Trophoblast cell (in vitro differentiated cells and primary cell): ENCODE measurements around the gene RBM4.

Experiments
- DNase-seq, 2 donors: peaks; one replicate each; pipeline ENCODE4 v3.0.0-alpha.2; 2016
- H2AFZ ChIP-seq: 2 replicates; pipeline ENCODE4 v1.6.1; 2013; ENCODE audit warnings: low read length, moderate library complexity, mild to moderate bottlenecking; ENCODE audit not compliant: insufficient read depth, poor library complexity
- H2AK5ac ChIP-seq: 2 replicates; pipeline ENCODE4 v1.6.1; 2013; ENCODE audit warnings: mild to moderate bottlenecking, low read length
- H2BK120ac ChIP-seq: 2 replicates; pipeline ENCODE4 v1.6.1; 2013; ENCODE audit warnings: low read length, mild to moderate bottlenecking, moderate library complexity; ENCODE audit not compliant: insufficient read depth, poor library complexity
- H2BK12ac ChIP-seq: 2 replicates; pipeline ENCODE4 v1.6.1; 2013; ENCODE audit warnings: mild to moderate bottlenecking, low read length, moderate library complexity
- H2BK5ac ChIP-seq: 2 replicates; pipeline ENCODE4 v1.6.1; 2013; ENCODE audit warnings: low read length, low read depth, moderate library complexity, mild to moderate bottlenecking; ENCODE audit not compliant: poor library complexity
- H3K14ac ChIP-seq: 2 replicates; pipeline ENCODE4 v1.6.1; 2013; ENCODE audit warnings: mild to moderate bottlenecking, low read length
- H3K18ac ChIP-seq: 2 replicates; pipeline ENCODE4 v1.6.1; 2013; ENCODE audit warnings: mild to moderate bottlenecking, low read length
- H3K23ac ChIP-seq: 2 replicates; pipeline ENCODE4 v1.6.1; 2013; ENCODE audit warnings: low read length
- H3K27ac ChIP-seq: 2 replicates; pipeline ENCODE4 v1.5.1; 2013; ENCODE audit warnings: low read depth, mild to moderate bottlenecking, inconsistent platforms, low read length, moderate library complexity
- H3K27me3 ChIP-seq: 2 replicates; pipeline ENCODE4 v1.6.1; 2013; ENCODE audit warnings: inconsistent platforms, mild to moderate bottlenecking, low read length, moderate library complexity; ENCODE audit not compliant: insufficient read depth
- H3K36me3 ChIP-seq, 2 experiments: 1 replicate in 1 of 2; 2 replicates in 1 of 2; pipeline ENCODE4 v1.6.1; 2013; ENCODE audit warnings: low read length in 2 of 2, mild to moderate bottlenecking in 2 of 2, moderate library complexity in 1 of 2; ENCODE audit not compliant: insufficient read depth in 2 of 2, control insufficient read depth in 1 of 2
- H3K4ac ChIP-seq: 2 replicates; pipeline ENCODE4 v1.6.1; 2013; ENCODE audit warnings: low read depth, mild to moderate bottlenecking, low read length, moderate library complexity
- H3K4me1 ChIP-seq, 2 experiments: 1 replicate in 1 of 2; 2 replicates in 1 of 2; pipeline ENCODE4 v1.6.1; 2013; ENCODE audit warnings: low read length in 2 of 2, mild to moderate bottlenecking in 2 of 2, moderate library complexity in 1 of 2; ENCODE audit not compliant: insufficient read depth in 2 of 2, control insufficient read depth in 1 of 2
- H3K4me2 ChIP-seq: 2 replicates; pipeline ENCODE4 v1.6.1; 2013; ENCODE audit warnings: inconsistent platforms, mild to moderate bottlenecking, low read length, moderate library complexity
- H3K4me3 ChIP-seq: 2 replicates; pipeline ENCODE4 v1.5.1; 2013; ENCODE audit warnings: mild to moderate bottlenecking, low read depth, low read length, inconsistent platforms
- H3K79me1 ChIP-seq: one replicate; pipeline ENCODE4 v1.6.1; 2013; ENCODE audit warnings: low read length
- H3K79me2 ChIP-seq: 2 replicates; pipeline ENCODE4 v1.6.1; 2013; ENCODE audit warnings: low read length, mild to moderate bottlenecking; ENCODE audit not compliant: control insufficient read depth, insufficient read depth, poor library complexity
- H3K9ac ChIP-seq: 2 replicates; pipeline ENCODE4 v1.6.1; 2013; ENCODE audit warnings: mild to moderate bottlenecking, low read length
- H3K9me3 ChIP-seq: 2 replicates; pipeline ENCODE4 v1.6.1; 2013; ENCODE audit warnings: low read depth, mild to moderate bottlenecking, control low read depth, inconsistent platforms, low read length; ENCODE audit not compliant: insufficient read depth
- H4K12ac ChIP-seq: 2 replicates; pipeline ENCODE4 v1.6.1; 2013; ENCODE audit warnings: low read depth, mild to moderate bottlenecking, low read length, moderate library complexity
- H4K8ac ChIP-seq: 2 replicates; pipeline ENCODE4 v1.6.1; 2013; ENCODE audit warnings: low read depth, mild to moderate bottlenecking, low read length, moderate library complexity
- H4K91ac ChIP-seq: one replicate; pipeline ENCODE4 v1.6.1; 2013; ENCODE audit warnings: low read depth, mild to moderate bottlenecking, low read length, moderate library complexity
- WGBS: extraction: QIAGEN DNeasy Blood & Tissue Kit; methylation state at CpG from one replicate; pipeline ENCODE4 v1.1.7; 2013; ENCODE audit warnings: missing lambda C conversion rate; ENCODE audit not compliant: insufficient read length, insufficient coverage; ENCODE audit errors: extremely low coverage; 5-methylcytosine and 5-hydroxymethylcytosine counted together

Gene RBM4

GRCh38 chr11:66685276-66686099, 47.0 kb downstream of the RBM4 start:
- H3K23ac ChIP-seq = no peak overlapping the region
- H3K9ac ChIP-seq = no peak overlapping the region
- peak overlapping the region; percentile 74 for H2BK12ac ChIP-seq
- H3K79me2 ChIP-seq = peaks cover 3% of the 10 kb centered on the region
- peak overlapping the region; percentile 38 for H2BK5ac ChIP-seq
- H3K36me3 ChIP-seq = peaks cover 0 to 13% of the 10 kb centered on the region in 2 experiments
- peak overlapping the region; percentile 16 for H2AK5ac ChIP-seq
- H3K4ac ChIP-seq = peak overlapping the region; percentile 10
- peak; percentile 15 to 43 for DNase-seq
- H4K8ac ChIP-seq = peak overlapping the region; percentile 58
- no peaks in the 10 kb centered on the region for H3K27me3 ChIP-seq
- H4K12ac ChIP-seq = no peak overlapping the region
- peak overlapping the region; percentile 79 for H4K91ac ChIP-seq
- peak overlapping the region; percentile 44 for H2BK120ac ChIP-seq
- H2AFZ ChIP-seq = no peak overlapping the region
- peak overlapping the region; percentile 36 for H3K14ac ChIP-seq
- H3K4me1 ChIP-seq = peaks cover 21 to 24% of the 10 kb centered on the region in 2 experiments
- peaks cover 11% of the 10 kb centered on the region for H3K79me1 ChIP-seq
- no CpG with 5 or more reads among the region's 27 CpGs for WGBS
- H3K18ac ChIP-seq = peak overlapping the region; percentile 52
- peak overlapping the region; percentile 72 for H3K27ac ChIP-seq
- peak overlapping the region; percentile 38 for H3K4me2 ChIP-seq
- H3K9me3 ChIP-seq = no peaks in the 10 kb centered on the region
- no peak overlapping the region for H3K4me3 ChIP-seq

DNA sequence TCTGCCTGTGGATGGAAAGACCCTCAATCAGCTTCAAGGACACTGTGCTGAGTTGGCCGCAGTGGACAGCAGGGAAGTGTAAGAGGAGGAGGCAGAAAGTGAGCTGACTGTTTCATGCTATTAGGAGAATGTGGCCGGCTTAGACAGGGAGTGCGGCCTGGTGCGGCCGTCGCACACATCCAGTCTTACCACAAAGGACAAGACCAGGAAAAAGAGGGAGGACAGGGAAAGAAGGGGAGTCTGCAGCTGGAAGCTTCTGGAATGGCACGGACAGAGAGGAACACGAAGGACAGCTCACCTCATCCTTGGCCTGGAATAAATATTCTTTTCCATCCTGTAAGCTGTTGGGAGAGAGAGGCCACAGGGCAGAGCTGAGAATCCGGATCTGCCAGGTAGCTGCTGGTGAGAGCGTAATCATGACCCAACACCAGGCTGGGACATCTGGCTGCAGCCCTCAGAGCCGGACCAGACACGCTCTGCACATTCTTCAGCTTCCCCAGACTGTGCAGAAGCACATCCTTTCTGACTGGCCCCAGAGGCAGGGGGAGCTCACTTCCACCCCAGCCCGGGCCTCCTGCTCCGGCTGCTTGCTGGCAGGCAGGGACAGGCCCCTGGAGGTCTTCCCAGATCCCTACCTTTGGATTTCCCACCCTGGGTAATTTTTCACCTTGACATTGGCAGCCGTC, 47.7 kb downstream of the RBM4 start:
- Histone ChIP-seq H2AFZ (no peak overlapping the region), H2BK5ac (peak overlapping the region; percentile 38), H4K91ac (peak overlapping the region; percentile 79), H3K79me2 (peaks cover 3% of the 10 kb centered on the region), H3K18ac (peak overlapping the region; percentile 52), H3K4me1 (peaks cover 21 to 24% of the 10 kb centered on the region in 2 experiments), H3K14ac (peak overlapping the region; percentile 36), H3K79me1 (peaks cover 11% of the 10 kb centered on the region), H3K4ac (peak overlapping the region; percentile 10), H2BK120ac (peak overlapping the region; percentile 44), H3K27me3 (no peaks in the 10 kb centered on the region), H3K36me3 (peaks cover 0 to 15% of the 10 kb centered on the region in 2 experiments), H4K12ac (no peak overlapping the region), H3K9me3 (no peaks in the 10 kb centered on the region), H3K23ac (no peak overlapping the region), H3K4me3 (no peak overlapping the region), H2AK5ac (peak overlapping the region; percentile 16), H4K8ac (peak overlapping the region; percentile 58), H2BK12ac (peak overlapping the region; percentile 74), H3K27ac (peak overlapping the region; percentile 72), H3K4me2 (peak overlapping the region; percentile 38), H3K9ac (peak overlapping the region; percentile 14)
- DNase-seq = peak; percentile 83
- WGBS = no CpG with 5 or more reads among the region's 15 CpGs

GRCh38 chr11:66686801-66687750, 48.6 kb downstream of the RBM4 start:
- H2BK12ac ChIP-seq = peak overlapping the region; percentile 37
- H3K9me3 ChIP-seq = no peaks in the 10 kb centered on the region
- H3K4me3 ChIP-seq = no peak overlapping the region
- H3K9ac ChIP-seq = no peak overlapping the region
- no peaks in the 10 kb centered on the region for H3K27me3 ChIP-seq
- peak overlapping the region; percentile 28 for H3K18ac ChIP-seq
- peak overlapping the region; percentile 1 for H2BK5ac ChIP-seq
- no peak overlapping the region for H2AFZ ChIP-seq
- H3K79me2 ChIP-seq = peaks cover 3% of the 10 kb centered on the region
- peaks cover 11% of the 10 kb centered on the region for H3K79me1 ChIP-seq
- no peak overlapping the region for H3K23ac ChIP-seq
- no peak overlapping the region for H3K4ac ChIP-seq
- H2AK5ac ChIP-seq = peak overlapping the region; percentile 42
- peak overlapping the region; percentile 26 for H2BK120ac ChIP-seq
- peaks cover 2 to 18% of the 10 kb centered on the region in 2 experiments for H3K36me3 ChIP-seq
- H4K12ac ChIP-seq = no peak overlapping the region
- peak overlapping the region; percentile 15 for H3K4me2 ChIP-seq
- DNase-seq = peak; percentile 19 to 28
- peak overlapping the region; percentile 30 for H3K14ac ChIP-seq
- H3K27ac ChIP-seq = peak overlapping the region; percentile 63
- peaks cover 21 to 24% of the 10 kb centered on the region in 2 experiments for H3K4me1 ChIP-seq
- H4K91ac ChIP-seq = peak overlapping the region; percentile 72
- peak overlapping the region; percentile 0 for H4K8ac ChIP-seq
- WGBS = no CpG with 5 or more reads among the region's 33 CpGs

- Histone ChIP-seq H3K9me3 (no peaks in the 10 kb centered on the region), H4K12ac (no peak overlapping the region), H3K79me1 (peaks cover 11% of the 10 kb centered on the region), H3K36me3 (peaks cover 2 to 24% of the 10 kb centered on the region in 2 experiments), H4K8ac (no peak overlapping the region), H3K18ac (no peak overlapping the region), H3K23ac (no peak overlapping the region), H2BK12ac (peak overlapping the region; percentile 13), H2AK5ac (peak overlapping the region; percentile 38), H2BK120ac (no peak overlapping the region), H3K27me3 (no peaks in the 10 kb centered on the region), H3K4me2 (no peak overlapping the region), H4K91ac (peak overlapping the region; percentile 72), H3K4me3 (no peak overlapping the region), H3K4me1 (peaks cover 21 to 24% of the 10 kb centered on the region in 2 experiments), H3K79me2 (peaks cover 3% of the 10 kb centered on the region), H3K4ac (no peak overlapping the region), H3K27ac (no peak overlapping the region), H3K14ac (no peak overlapping the region), H2AFZ (no peak overlapping the region), H3K9ac (no peak overlapping the region), H2BK5ac (no peak overlapping the region)
- DNase-seq = no peak
- no CpG with 5 or more reads among the region's 13 CpGs for WGBS
Measured at GRCh38 chr11:66687831-66688281, 49.4 kb downstream of the RBM4 start.
